Cardiac fibroblast (primary cell): ENCODE results near the gene SLC18A3.

Experiments
- DNase-seq, 2 donors: peaks; one replicate each; pipeline versions ENCODE4 v3.0.0 to v3.0.0-alpha.2; 2010; ENCODE audit warnings: low read depth in 2 of 2
- H3K4me3 ChIP-seq, 2 donors: replicated peaks in 1 of 2; 1 replicate in 1 of 2; 2 replicates in 1 of 2; pipeline ENCODE4 v1.5.1; 2011; ENCODE audit warnings: low read depth in 2 of 2, low read length in 2 of 2, mild to moderate bottlenecking in 2 of 2, moderate library complexity in 1 of 2
- CTCF ChIP-seq: IDR thresholded peaks from one replicate; pipeline ENCODE4 v1.5.1; 2011; ENCODE audit warnings: low read depth, mild to moderate bottlenecking, low read length, inconsistent platforms

The SLC18A3 gene

GRCh38 chr10:49619613-49620012 is 9.5 kb downstream of the SLC18A3 start:
- H3K4me3 ChIP-seq: no peak overlapping the region
- TF ChIP-seq CTCF: no peak
- DNase-seq: no peak

- TF ChIP-seq CTCF: no peak
- no peak overlapping the region for H3K4me3 ChIP-seq
- DNase-seq: no peak
Measured at GRCh38 chr10:49620286-49620810, 10.2 kb downstream of the SLC18A3 start.

GRCh38 chr10:49620841-49621378 is 10.8 kb downstream of the SLC18A3 start:
- no peak for DNase-seq
- no peak for TF ChIP-seq CTCF

GRCh38 chr10:49621561-49621960 is 11.5 kb downstream of the SLC18A3 start:
- H3K4me3 ChIP-seq: no peak overlapping the region
- no peak for DNase-seq
- no peak for TF ChIP-seq CTCF

More at GRCh38 chr10:49620841-49621378, 10.8 kb downstream of the SLC18A3 start:
- H3K4me3 ChIP-seq: no peak overlapping the region

GRCh38 chr10:49622426-49623425 is 12.6 kb downstream of the SLC18A3 start:
- no peak for DNase-seq
- no peak for TF ChIP-seq CTCF
- H3K4me3 ChIP-seq: no peak overlapping the region

- H3K4me3 ChIP-seq: no peak overlapping the region
- no peak for DNase-seq
- no peak for TF ChIP-seq CTCF
Measured at GRCh38 chr10:49624629-49625028, 14.5 kb downstream of the SLC18A3 start.
